ENCODE results near the gene PAX5.

The PAX5 gene

DNA sequence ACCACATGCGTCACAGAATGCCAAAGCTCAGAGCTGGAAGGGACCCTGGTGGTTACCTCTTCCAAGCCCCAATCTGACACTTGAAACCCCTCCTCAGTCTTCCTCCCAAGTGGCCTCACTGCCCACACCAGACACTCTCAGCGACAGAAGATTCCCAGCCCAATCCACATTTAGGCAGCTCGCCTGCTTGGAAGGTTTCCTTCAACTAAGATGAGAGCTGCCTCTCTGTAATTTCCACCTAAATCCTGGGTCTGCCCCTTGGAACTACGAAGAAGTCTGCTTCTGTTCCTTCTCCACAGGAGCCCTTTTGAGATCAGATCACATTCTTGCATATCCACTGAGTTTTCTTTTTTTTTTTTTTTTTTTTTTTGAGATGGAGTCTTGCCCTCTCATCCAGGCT lies 83.7 kb downstream of the PAX5 start:
- DNase-seq: no peak

DNA sequence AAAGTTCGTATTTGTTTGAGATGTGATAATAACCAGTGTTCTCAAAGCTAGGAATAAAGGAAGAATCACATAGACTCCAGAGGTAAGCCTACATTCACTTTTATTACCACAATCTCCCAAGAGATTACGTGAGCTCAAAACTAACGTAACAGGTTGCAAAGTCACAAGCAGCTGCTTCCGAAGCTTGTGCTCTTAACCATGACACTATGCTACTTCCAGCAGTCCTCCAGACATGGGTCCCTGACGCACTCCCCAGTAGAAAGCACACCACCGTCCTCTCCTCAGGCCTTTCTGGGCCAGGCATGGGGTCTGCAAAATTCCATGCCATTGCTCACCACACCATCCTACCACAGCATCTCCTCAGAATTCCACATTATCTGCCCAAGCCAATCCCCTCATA lies 84.6 kb downstream of the PAX5 start:
- no peak for DNase-seq

- no peak for DNase-seq
These were observed 86.0 kb downstream of the PAX5 start for GRCh38 chr9:36948051-36948450.

DNA sequence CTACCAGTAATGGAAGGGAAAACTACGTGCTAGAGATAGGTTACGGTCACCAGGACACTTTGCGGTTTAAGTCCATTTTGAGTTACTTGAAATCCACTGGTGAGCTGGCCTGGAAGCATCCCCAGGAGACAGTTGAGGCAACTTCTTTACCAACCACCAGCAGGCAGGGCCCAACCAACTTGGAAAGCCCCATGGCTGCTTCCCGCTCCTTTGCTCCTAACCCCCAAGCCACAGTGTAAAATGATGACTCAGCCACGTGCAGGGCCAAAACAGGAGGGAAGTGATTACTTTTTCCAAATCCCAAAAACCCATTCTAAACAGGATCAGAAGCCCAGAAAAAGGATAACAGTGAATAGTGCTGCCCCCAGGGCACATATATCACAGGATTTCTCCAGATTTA lies 87.4 kb downstream of the PAX5 start:
- DNase-seq: no peak

DNA sequence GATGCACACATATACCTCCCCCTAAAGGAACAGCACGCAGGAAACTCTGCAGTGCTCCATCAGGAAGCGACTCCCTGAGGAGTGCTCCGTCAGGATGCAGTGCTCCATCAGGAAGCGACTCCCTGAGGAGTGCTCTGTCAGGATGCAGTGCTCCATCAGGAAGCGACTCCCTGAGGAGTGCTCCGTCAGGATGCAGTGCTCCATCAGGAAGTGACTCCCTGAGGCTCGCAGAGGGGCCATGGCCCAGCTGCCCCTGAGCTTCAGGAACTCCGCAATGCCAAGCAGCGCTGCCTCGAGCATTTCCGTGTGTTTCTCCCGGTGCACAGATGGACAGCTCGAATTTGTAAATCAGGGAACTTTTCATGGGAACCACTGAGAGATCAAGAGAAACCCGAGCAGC lies 88.1 kb downstream of the PAX5 start:
- no peak for DNase-seq

DNA sequence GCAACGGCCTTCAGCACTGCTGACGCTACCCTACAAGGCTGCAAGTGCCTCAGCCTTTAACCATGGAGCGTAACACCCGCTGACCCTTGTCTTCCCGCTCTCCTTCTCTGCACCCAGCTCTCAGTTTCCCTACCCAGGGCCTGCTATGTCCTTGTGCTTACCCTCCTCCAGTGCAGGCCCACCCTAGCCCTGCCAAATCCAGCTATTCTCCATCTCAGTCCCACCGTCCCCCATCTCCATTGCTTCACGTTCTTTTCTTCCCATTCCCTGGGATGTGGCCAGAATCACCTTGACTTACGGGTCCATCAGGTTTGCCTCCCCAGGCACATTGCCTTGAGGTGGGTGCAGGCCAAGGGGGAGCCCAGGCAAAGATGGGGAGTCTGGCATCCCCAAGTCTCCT lies 91.2 kb downstream of the PAX5 start:
- no peak for DNase-seq

GRCh38 chr9:36941441-36941840 lies 92.6 kb downstream of the PAX5 start:
- no peak for DNase-seq

- DNase-seq: no peak
These were observed 93.2 kb downstream of the PAX5 start for GRCh38 chr9:36940881-36941280.

- no peak for DNase-seq
These were observed 93.6 kb downstream of the PAX5 start for GRCh38 chr9:36940500-36940853.

- no peak for DNase-seq
These were observed 94.2 kb downstream of the PAX5 start for GRCh38 chr9:36939655-36940499.

DNA sequence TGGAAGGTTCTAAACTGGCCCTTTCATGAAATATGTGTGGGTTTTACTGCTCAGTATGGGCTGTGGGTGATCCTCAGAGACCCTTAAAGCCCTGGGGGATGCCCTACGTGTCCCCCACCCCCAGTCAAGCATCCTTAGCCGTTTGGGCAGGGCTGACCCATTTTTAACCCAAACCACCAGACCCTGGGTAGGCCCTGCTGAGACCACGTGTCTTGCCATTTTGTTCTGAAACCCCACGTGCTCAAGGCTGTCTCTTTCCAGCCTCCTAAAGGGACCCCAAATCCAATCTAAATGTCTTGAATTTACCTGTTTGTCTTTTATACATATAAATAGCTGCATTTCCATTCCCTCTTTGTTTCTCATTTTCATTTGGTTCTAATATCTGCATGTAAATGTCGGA lies 94.9 kb downstream of the PAX5 start:
- DNase-seq: no peak

- no peak for DNase-seq
These were observed 95.5 kb downstream of the PAX5 start for GRCh38 chr9:36938617-36939016.

GRCh38 chr9:36937951-36938350 lies 96.1 kb downstream of the PAX5 start:
- DNase-seq: no peak

- no peak for DNase-seq
These were observed 96.7 kb downstream of the PAX5 start for GRCh38 chr9:36937346-36937745.

GRCh38 chr9:36936498-36936831 lies 97.6 kb downstream of the PAX5 start:
- no peak for DNase-seq

DNA sequence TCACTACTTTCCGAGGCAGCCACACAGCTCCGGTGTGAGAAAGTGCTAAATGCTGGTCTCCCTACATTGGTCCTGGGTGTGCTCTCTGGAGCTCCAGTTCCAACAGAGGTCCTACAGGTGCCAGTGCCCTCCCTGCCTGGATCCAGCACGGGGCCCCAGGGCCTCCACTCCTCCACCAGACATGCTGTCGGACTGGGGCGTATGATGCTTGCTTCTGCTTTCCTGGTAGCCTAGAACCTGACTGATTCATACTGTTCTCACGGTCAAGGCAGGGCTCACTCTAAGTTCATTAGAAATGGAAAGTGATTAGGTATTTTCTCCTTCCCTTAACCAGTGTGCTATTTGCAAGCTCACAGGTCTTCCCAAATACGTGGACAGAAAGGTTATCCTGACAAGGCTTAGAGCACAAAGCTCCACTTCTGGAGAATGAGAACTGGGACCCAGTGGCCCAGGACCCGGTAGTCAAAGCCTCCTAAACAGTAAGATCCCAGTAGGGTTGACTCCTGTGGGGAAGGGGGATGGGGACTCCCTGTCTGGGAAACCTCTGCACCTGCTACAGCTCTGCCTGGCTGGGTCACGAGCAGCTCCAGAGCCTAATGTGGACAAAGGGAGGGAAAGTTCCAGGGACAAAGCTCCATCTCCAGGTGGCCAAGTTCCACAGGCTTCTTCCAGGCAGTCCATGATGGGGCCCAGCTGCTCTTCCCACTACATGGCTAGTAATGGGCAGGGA lies 98.1 kb downstream of the PAX5 start:
- DNase-seq: no peak

DNA sequence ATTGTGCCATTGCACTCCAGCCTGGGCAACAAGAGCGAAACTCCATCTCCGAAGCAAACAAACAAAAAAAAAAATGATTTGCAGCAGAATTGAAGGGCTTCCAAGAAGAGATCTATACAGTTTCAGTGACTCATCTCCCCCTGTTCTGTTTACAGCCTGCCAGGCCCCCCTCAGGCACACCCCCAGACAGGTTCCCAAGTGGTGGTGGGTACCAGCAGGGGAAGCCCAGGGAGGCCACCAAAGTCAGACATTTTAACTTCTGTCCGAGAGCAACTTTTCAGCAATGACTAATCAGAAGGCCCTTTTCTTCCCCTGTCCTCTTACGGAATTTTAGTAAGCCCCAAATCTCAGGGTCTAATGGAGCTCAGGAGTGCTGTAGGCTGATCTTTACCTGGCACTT lies 98.7 kb downstream of the PAX5 start:
- no peak for DNase-seq

- DNase-seq: no peak
These were observed 99.5 kb downstream of the PAX5 start for GRCh38 chr9:36934478-36935065.

DNA sequence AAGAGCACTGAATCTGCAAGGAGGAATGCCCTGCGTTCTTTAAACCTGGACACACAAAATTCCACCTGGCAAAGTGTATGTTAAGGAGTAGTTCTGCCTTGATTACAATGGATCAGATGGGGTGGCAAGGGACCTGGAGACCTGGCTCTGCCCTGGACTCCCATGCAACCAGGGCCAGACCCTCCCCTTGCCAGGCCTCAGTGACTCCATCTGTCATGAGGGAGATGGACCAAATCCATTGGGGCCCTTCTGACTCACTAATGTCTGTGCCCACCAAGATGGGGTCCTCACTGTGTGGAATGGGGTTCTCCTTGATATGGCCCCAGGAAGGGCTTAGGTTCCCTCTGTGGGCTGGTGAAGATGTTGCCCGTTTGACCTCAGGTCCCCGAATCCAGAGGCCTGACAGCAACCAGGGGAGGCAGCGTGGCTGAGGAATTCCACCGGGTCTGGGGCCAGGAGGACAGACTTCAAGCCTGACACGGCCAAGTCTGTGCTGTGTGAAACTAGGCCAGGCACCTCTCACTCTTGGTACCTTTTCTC lies 100.3 kb downstream of the PAX5 start:
- no peak for DNase-seq

GRCh38 chr9:36932198-36932597 lies 101.9 kb downstream of the PAX5 start:
- DNase-seq: no peak

- no peak for DNase-seq
These were observed 103.1 kb downstream of the PAX5 start for GRCh38 chr9:36930941-36931340.

- no peak for DNase-seq
These were observed 104.8 kb downstream of the PAX5 start for GRCh38 chr9:36929350-36929675.

DNA sequence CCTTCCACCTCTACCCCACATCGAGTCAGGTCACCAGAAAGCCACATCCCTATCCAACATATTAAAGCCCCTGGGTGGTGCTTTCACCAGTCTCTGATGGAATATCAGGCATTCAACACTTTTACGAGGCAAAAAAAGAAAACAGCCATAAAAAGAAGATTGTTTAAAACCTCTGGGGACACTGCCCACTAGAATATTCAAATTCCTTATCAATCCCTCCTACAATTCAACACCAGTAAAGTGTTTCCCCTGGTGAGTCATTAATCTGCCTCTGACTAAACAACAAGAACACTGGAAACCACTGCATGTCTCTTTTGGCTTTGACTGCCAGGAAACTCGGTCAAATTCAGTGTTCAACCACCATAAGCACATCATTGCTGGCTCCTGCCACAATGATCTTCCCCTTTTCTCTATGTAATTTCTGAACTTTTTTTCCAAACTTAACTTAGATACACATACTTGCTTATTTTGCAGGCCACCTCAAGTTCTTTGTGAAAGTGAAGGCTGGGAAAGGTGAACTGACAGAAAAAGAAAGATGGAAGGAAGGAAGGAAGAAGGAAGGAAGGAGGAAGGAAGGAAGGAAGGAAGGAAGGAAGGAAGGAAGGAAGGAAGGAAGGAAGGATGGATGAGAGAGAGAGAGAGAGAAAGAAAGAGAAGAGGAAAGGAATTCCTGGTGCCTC lies 105.3 kb downstream of the PAX5 start:
- DNase-seq: no peak

DNA sequence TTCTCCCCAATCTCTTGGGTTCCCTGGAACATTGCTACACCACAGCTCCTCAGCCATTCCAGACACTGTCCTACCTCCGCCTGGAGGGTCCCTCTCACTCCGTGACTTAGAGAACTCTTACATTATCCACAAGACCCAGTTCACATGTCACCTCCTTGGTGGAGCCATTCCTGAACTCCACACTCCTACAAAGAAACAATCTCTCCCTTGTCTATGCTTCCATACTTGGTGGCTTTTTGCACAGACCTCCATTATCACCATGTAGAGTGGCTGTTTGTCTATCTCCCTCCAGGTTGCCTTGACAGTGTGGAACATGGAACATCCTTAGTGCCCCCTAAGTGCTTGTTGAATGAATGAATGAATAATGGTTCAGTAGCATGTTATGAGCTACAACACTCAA lies 105.9 kb downstream of the PAX5 start:
- no peak for DNase-seq

All from hematopoietic multipotent progenitor cell treated with erythropoietin and hydrocortisone succinate and interleukin-3 and kit ligand, for 6 days (in vitro differentiated cells).